H1 (cell line): ENCODE measurements around the gene MAGOH. TPM values are rescaled to one million over a fixed set of nuclear protein-coding genes. Genes with fewer than 3 reads are reported as not detected.
A peak's percentile ranks its signal among the peaks of the same experiment; 100 is the strongest.

ENCODE experiments used
- CTCF ChIA-PET: fragments of 300-600 bp; sonication (Branson Sonifier 250); formaldehyde crosslinking; loops from one replicate; lab custom pipeline; 2021; ENCODE audit not compliant: partially characterized antibody; lab: Charles Lee
- POLR2A ChIA-PET: fragments of 300-600 bp; sonication (Branson Sonifier 250); formaldehyde crosslinking; loops from one replicate; lab custom pipeline; 2021; ENCODE audit warnings: inconsistent platforms; ENCODE audit not compliant: partially characterized antibody; lab: Charles Lee
- DNase-seq, 2 experiments: peaks; one replicate each; pipeline versions ENCODE4 v3.0.0 to v3.0.0-alpha.2; 2010 to 2022; ENCODE audit warnings: low spot score in 2 of 2, low read depth in 1 of 2, mixed read lengths in 1 of 2
- FAIRE-seq: peaks from 2 replicates; lab custom pipeline; 2011; peaks lifted over from hg19 to GRCh38; lab: Jason Lieb, UNC
- H2AFZ ChIP-seq: 2 replicates; pipeline ENCODE4 v1.8.1; 2012; ENCODE audit warnings: low read length, inconsistent platforms
- H2AK5ac ChIP-seq: 2 replicates; pipeline ENCODE4 v1.6.1; 2013; ENCODE audit warnings: low read depth, low read length
- H2BK120ac ChIP-seq: replicated peaks from 2 replicates; pipeline ENCODE3; 2013; ENCODE audit warnings: low read depth, low read length, inconsistent platforms
- H2BK12ac ChIP-seq: 2 replicates; pipeline ENCODE4 v1.6.1; 2013; ENCODE audit warnings: low read depth, low read length
- H2BK15ac ChIP-seq: 2 replicates; pipeline ENCODE4 v1.6.1; 2013; ENCODE audit warnings: low read length
- H2BK20ac ChIP-seq: 2 replicates; pipeline ENCODE4 v1.6.1; 2013; ENCODE audit warnings: low read length
- H2BK5ac ChIP-seq: 2 replicates; pipeline ENCODE4 v1.6.1; 2013; ENCODE audit warnings: low read depth, low read length
- H3K14ac ChIP-seq: 2 replicates; pipeline ENCODE4 v1.6.1; 2013; ENCODE audit warnings: inconsistent platforms; ENCODE audit not compliant: insufficient read length
- H3K18ac ChIP-seq: 2 replicates; pipeline ENCODE4 v1.6.1; 2013; ENCODE audit warnings: low read length; ENCODE audit errors: extremely low read depth
- H3K23ac ChIP-seq: 2 replicates; pipeline ENCODE4 v1.6.1; 2013; ENCODE audit warnings: inconsistent platforms; ENCODE audit not compliant: insufficient read length
- H3K23me2 ChIP-seq: 2 replicates; pipeline ENCODE4 v1.6.1; 2013; ENCODE audit warnings: low read depth, low read length
- H3K27ac ChIP-seq: 2 replicates; pipeline ENCODE4 v1.6.1; 2011; ENCODE audit warnings: low read depth, low read length, inconsistent platforms
- H3K27me3 ChIP-seq, 4 experiments: replicated peaks in 1 of 4; 1 replicate in 1 of 4; 2 replicates in 3 of 4; pipeline versions ENCODE4 v1.6.1 to v1.8.1; 2011 to 2013; ENCODE audit warnings: low read length in 3 of 4, mild to moderate bottlenecking in 3 of 4, inconsistent platforms in 2 of 4, mixed read lengths in 2 of 4, moderate library complexity in 1 of 4; ENCODE audit not compliant: control insufficient read depth in 3 of 4, insufficient read depth in 3 of 4; ENCODE audit errors: extremely low read depth in 1 of 4
- H3K36me3 ChIP-seq, 4 experiments: 2 replicates each; pipeline versions ENCODE4 v1.6.1 to v1.8.1; 2011 to 2013; ENCODE audit warnings: mild to moderate bottlenecking in 4 of 4, low read length in 3 of 4, moderate library complexity in 2 of 4, control low read depth in 1 of 4, inconsistent platforms in 1 of 4; ENCODE audit not compliant: insufficient read depth in 4 of 4, control insufficient read depth in 2 of 4
- H3K4ac ChIP-seq: replicated peaks from 2 replicates; pipeline ENCODE3; 2013; ENCODE audit warnings: low read length, low read depth, mixed read lengths, inconsistent platforms; ENCODE audit not compliant: insufficient read length
- H3K4me1 ChIP-seq, 4 experiments: replicated peaks in 1 of 4; 1 replicate in 1 of 4; 2 replicates in 3 of 4; pipeline versions ENCODE4 v1.6.1 to v1.8.1; 2011 to 2013; ENCODE audit warnings: low read length in 3 of 4, inconsistent platforms in 2 of 4, mixed read lengths in 1 of 4; ENCODE audit not compliant: insufficient read depth in 4 of 4, control insufficient read depth in 3 of 4
- H3K4me2 ChIP-seq, 2 experiments: 2 replicates each; pipeline versions ENCODE4 v1.6.1 to v1.8.1; 2011 to 2013; ENCODE audit warnings: low read depth in 2 of 2, low read length in 2 of 2, control low read depth in 1 of 2, inconsistent platforms in 1 of 2, mild to moderate bottlenecking in 1 of 2; ENCODE audit not compliant: insufficient read depth in 1 of 2
- H3K4me3 ChIP-seq, 4 experiments: fragments of 200-600, 300-600 bp in 1 of 4; sonication (generic), shearing (Covaris generic), sonication (Bioruptor Twin) in 1 of 4; 2 replicates each; pipeline versions ENCODE4 v1.5.1 to v1.8.1; 2011 to 2016; ENCODE audit warnings: low read length in 4 of 4, low read depth in 3 of 4, control low read depth in 2 of 4, inconsistent platforms in 2 of 4, mild to moderate bottlenecking in 2 of 4, mixed read lengths in 1 of 4, moderate library complexity in 1 of 4; ENCODE audit not compliant: insufficient read depth in 2 of 4; ENCODE audit errors: extremely low read depth in 1 of 4
- H3K56ac ChIP-seq: replicated peaks from 2 replicates; pipeline ENCODE3; 2013; ENCODE audit warnings: low read depth, mild to moderate bottlenecking, mixed read lengths, low read length, inconsistent platforms; ENCODE audit not compliant: insufficient read length
- H3K79me1 ChIP-seq: 2 replicates; pipeline ENCODE4 v1.6.1; 2013; ENCODE audit warnings: low read depth, low read length, control low read depth
- H3K79me2 ChIP-seq, 2 experiments: 2 replicates each; pipeline versions ENCODE4 v1.6.1 to v1.8.1; 2012 to 2013; ENCODE audit warnings: low read length in 2 of 2, mild to moderate bottlenecking in 2 of 2, inconsistent platforms in 1 of 2; ENCODE audit not compliant: insufficient read depth in 2 of 2, control insufficient read depth in 1 of 2
- H3K9ac ChIP-seq, 4 experiments: replicated peaks in 1 of 4; 1 replicate in 1 of 4; 2 replicates in 3 of 4; pipeline versions ENCODE4 v1.6.1 to v1.8.1; 2011 to 2013; ENCODE audit warnings: low read depth in 3 of 4, low read length in 3 of 4, control low read depth in 2 of 4, mild to moderate bottlenecking in 2 of 4, moderate library complexity in 2 of 4, inconsistent platforms in 1 of 4; ENCODE audit errors: extremely low read depth in 1 of 4
- H3K9me3 ChIP-seq, 2 experiments: 2 replicates each; pipeline versions ENCODE4 v1.6.1 to v1.8.1; 2012 to 2013; ENCODE audit warnings: mild to moderate bottlenecking in 2 of 2, moderate library complexity in 2 of 2, control low read depth in 1 of 2, inconsistent platforms in 1 of 2, low read depth in 1 of 2, low read length in 1 of 2, mixed read lengths in 1 of 2; ENCODE audit not compliant: insufficient read depth in 2 of 2
- H4K20me1 ChIP-seq, 2 experiments: replicated peaks in 1 of 2; 2 replicates each; pipeline versions ENCODE3 to v1.8.1; 2011 to 2013; ENCODE audit warnings: inconsistent platforms in 2 of 2, low read length in 2 of 2, mild to moderate bottlenecking in 1 of 2; ENCODE audit not compliant: insufficient read depth in 2 of 2, control insufficient read depth in 1 of 2
- H4K5ac ChIP-seq: 2 replicates; pipeline ENCODE4 v1.6.1; 2013; ENCODE audit warnings: low read length, low read depth, mixed read lengths, inconsistent platforms; ENCODE audit not compliant: insufficient read length
- H4K8ac ChIP-seq: 2 replicates; pipeline ENCODE4 v1.8.0; 2013; ENCODE audit warnings: mild to moderate bottlenecking, moderate library complexity, low read length, inconsistent platforms; ENCODE audit not compliant: insufficient read depth; ENCODE audit errors: extremely low read depth
- H4K91ac ChIP-seq: replicated peaks from 2 replicates; pipeline ENCODE3; 2013; ENCODE audit warnings: low read length, mixed read lengths, inconsistent platforms; ENCODE audit not compliant: insufficient read length
- BRCA1 ChIP-seq: IDR thresholded peaks from 2 replicates; pipeline ENCODE4 v1.6.1; 2012; ENCODE audit warnings: low read depth, low read length, improper control_type of control experiment
- CBX8 ChIP-seq: fragments of 300-800, 300-1000 bp; sonication (generic); IDR thresholded peaks from 2 replicates; pipeline ENCODE4 v1.7.1; 2016; ENCODE audit warnings: low read depth, low read length, borderline replicate concordance
- CREB1 ChIP-seq: IDR thresholded peaks from 2 replicates; pipeline ENCODE4 v1.6.1; 2012; ENCODE audit warnings: inconsistent platforms
- GABPA ChIP-seq: IDR thresholded peaks from 2 replicates; pipeline ENCODE4 v1.6.1; 2011; ENCODE audit warnings: mild to moderate bottlenecking, low read length, moderate library complexity, borderline replicate concordance; ENCODE audit not compliant: insufficient read depth
- HDAC6 ChIP-seq: IDR thresholded peaks from one replicate; pipeline ENCODE4 v1.7.1; 2012; ENCODE audit warnings: low read depth, mild to moderate bottlenecking, inconsistent platforms, low read length, moderate library complexity
- NANOG ChIP-seq: IDR thresholded peaks from 2 replicates; pipeline ENCODE4 v1.6.1; 2011; ENCODE audit warnings: low read length, low read depth, mild to moderate bottlenecking, inconsistent platforms; ENCODE audit not compliant: insufficient read depth, poor library complexity, severe bottlenecking
- POU5F1 ChIP-seq: IDR thresholded peaks from 2 replicates; pipeline ENCODE4 v1.6.1; 2011; ENCODE audit warnings: low read depth, mild to moderate bottlenecking, low read length, moderate library complexity
- SIN3A ChIP-seq, 2 experiments: IDR thresholded peaks in 1 of 2; conservative IDR thresholded peaks in 1 of 2; 2 replicates each; pipeline ENCODE4 v1.6.1; 2011 to 2012; ENCODE audit warnings: low read length in 2 of 2, improper control_type of control experiment in 1 of 2, low read depth in 1 of 2, mild to moderate bottlenecking in 1 of 2
- SUZ12 ChIP-seq: fragments of 200-600 bp; sonication (generic); IDR thresholded peaks from 2 replicates; pipeline ENCODE4 v1.6.1; 2012; ENCODE audit warnings: mild to moderate bottlenecking, inconsistent platforms, low read length, moderate library complexity, mixed read lengths
- TEAD4 ChIP-seq: IDR thresholded peaks from 2 replicates; pipeline ENCODE4 v1.6.1; 2012; ENCODE audit warnings: low read depth, low read length, inconsistent platforms, mixed read lengths
- WGBS, 2 experiments: shearing (Covaris generic) in 1 of 2; methylation state at CpG; one replicate each; pipeline versions ENCODE4 v1.1.6 to v1.1.7; 2013 to 2015; ENCODE audit warnings: low lambda C conversion rate in 2 of 2, mixed read lengths in 2 of 2, inconsistent platforms in 1 of 2, low coverage in 1 of 2, missing lambda C conversion rate in 1 of 2; ENCODE audit not compliant: insufficient replicate concordance in 2 of 2, insufficient coverage in 1 of 2, insufficient read length in 1 of 2; ENCODE audit errors: extremely low coverage in 1 of 2, missing lambda C conversion rate in 1 of 2; 5-methylcytosine and 5-hydroxymethylcytosine counted together
- polyA plus RNA-seq, 7 experiments: library from polyadenylated mRNA; depleted of rRNA in 3 of 7; stranded (reverse) in 5 of 7; unstranded in 2 of 7; fragments of >200 nt in 5 of 7; fragments of 200-250 nt in 2 of 7; gene quantifications; 1 replicate in 5 of 7; 2 replicates in 1 of 7; 4 replicates in 1 of 7; pipeline versions ENCODE4 v1.2.1 to v1.2.3, GENCODE V29; 2011 to 2013; ENCODE audit warnings: missing spikeins in 2 of 7, mixed read lengths in 2 of 7
- total RNA-seq: library from RNA; stranded (reverse); fragmentation: NEBNext Ultra II Directional; extraction: Animal tissue kit (Norgen Biotek cat#: 25700); gene quantifications from 2 replicates; pipeline ENCODE4 v1.2.1, GENCODE V29; 2021
- TF ChIP-seq, protein P1 (sequence below), 3 experiments: IDR thresholded peaks; 1 replicate in 2 of 3; 2 replicates in 1 of 3; pipeline versions ENCODE4 v1.5.1 to v1.6.1; 2011; ENCODE audit warnings: low read length in 3 of 3, mild to moderate bottlenecking in 3 of 3, inconsistent platforms in 2 of 3, low read depth in 1 of 3, moderate library complexity in 1 of 3; ENCODE audit not compliant: insufficient read depth in 1 of 3; ENCODE audit errors: control extremely low read depth in 1 of 3

Gene MAGOH
- total and polyA plus RNA-seq, 2 of the 8 experiments (the other 6 are each of a cell fraction or from before 2014, with no cell fraction given): 46.9 to 74.3 TPM

DNA sequence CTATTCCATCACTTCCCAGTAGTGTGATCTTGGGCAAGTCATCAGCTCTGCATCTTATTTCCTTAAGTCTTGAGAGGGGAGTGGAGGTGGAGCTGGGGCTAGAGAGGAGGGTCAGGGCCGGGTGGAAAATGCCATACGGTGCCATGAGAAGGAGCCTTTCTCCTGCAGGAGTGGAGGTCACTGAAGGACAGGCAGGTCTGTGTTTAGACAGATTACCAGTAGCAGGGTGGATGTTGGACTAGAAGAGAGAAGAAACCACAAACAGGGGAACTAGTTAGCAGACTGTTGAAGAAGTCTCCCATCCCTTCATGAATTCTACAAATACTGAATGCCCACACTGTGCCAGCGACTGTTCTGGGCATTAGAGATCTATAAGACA lies 55.6 kb downstream of the MAGOH start:
- no peak overlapping the region for H3K4me2 ChIP-seq
- no peak overlapping the region for H3K14ac ChIP-seq
- no peaks in the 10 kb centered on the region for H4K20me1 ChIP-seq
- DNase-seq (no peak), FAIRE-seq (no peak)
- H3K56ac ChIP-seq: no peak overlapping the region
- no peak overlapping the region for H4K5ac ChIP-seq
- no peak overlapping the region for H3K4me3 ChIP-seq
- H3K9ac ChIP-seq: no peak overlapping the region
- peak overlapping the region; percentile 28 for H2BK20ac ChIP-seq
- no peak overlapping the region for H2BK120ac ChIP-seq
- no peaks in the 10 kb centered on the region for H3K79me1 ChIP-seq
- H3K4me1 ChIP-seq: no peaks in the 10 kb centered on the region; a peak in 1 of 7 replicates
- no peaks in the 10 kb centered on the region for H3K9me3 ChIP-seq
- no peak overlapping the region for H3K4ac ChIP-seq
- no peak overlapping the region for H4K91ac ChIP-seq
- WGBS, 2 experiments: 84% methylated on average over 3 of the region's 3 CpGs; no CpG with 5 or more reads in 1 of the 2 experiments
- H3K18ac ChIP-seq: no peak overlapping the region
- H2BK12ac ChIP-seq: peak overlapping the region; percentile 52; the same call in 1 of the 2 replicates
- H3K27me3 ChIP-seq: no peaks in the 10 kb centered on the region; a peak in 3 of 7 replicates
- no peaks in the 10 kb centered on the region for H3K23me2 ChIP-seq
- no peak overlapping the region for H2BK5ac ChIP-seq
- ChIA-PET CTCF (interaction anchor here (0.7 to 3.2 kb wide), 33 partner anchors 10 to 348 kb away, joined by 3 to 31 read pairs (median 4); no protein-coding TSS in a partner anchor), POLR2A (interaction anchor here (0.6 kb wide), 1 partner anchor 260 kb away, joined by 3 read pairs; no protein-coding TSS in a partner anchor)
- no peaks in the 10 kb centered on the region for H3K79me2 ChIP-seq
- H2BK15ac ChIP-seq: peak overlapping the region; percentile 95; the same call in 1 of the 2 replicates
- H2AK5ac ChIP-seq: no peak overlapping the region; the same call in 1 of the 2 replicates
- H2AFZ ChIP-seq: no peak overlapping the region
- no peaks in the 10 kb centered on the region for H3K36me3 ChIP-seq
- H3K27ac ChIP-seq: no peak overlapping the region
- H3K23ac ChIP-seq: no peak overlapping the region
- no peak overlapping the region for H4K8ac ChIP-seq
- no peak for TF ChIP-seq CREB1
- TF ChIP-seq, protein P1, sequence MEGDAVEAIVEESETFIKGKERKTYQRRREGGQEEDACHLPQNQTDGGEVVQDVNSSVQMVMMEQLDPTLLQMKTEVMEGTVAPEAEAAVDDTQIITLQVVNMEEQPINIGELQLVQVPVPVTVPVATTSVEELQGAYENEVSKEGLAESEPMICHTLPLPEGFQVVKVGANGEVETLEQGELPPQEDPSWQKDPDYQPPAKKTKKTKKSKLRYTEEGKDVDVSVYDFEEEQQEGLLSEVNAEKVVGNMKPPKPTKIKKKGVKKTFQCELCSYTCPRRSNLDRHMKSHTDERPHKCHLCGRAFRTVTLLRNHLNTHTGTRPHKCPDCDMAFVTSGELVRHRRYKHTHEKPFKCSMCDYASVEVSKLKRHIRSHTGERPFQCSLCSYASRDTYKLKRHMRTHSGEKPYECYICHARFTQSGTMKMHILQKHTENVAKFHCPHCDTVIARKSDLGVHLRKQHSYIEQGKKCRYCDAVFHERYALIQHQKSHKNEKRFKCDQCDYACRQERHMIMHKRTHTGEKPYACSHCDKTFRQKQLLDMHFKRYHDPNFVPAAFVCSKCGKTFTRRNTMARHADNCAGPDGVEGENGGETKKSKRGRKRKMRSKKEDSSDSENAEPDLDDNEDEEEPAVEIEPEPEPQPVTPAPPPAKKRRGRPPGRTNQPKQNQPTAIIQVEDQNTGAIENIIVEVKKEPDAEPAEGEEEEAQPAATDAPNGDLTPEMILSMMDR (IDR thresholded peaks at IDR 0.05; ENCODE audit: control extremely low read depth in 1 of 3, insufficient read depth in 1 of 3, low read depth in 1 of 3, low read length in 3 of 3): no peak
- TF ChIP-seq SIN3A (conservative IDR thresholded peaks at IDR 0.05 in 1 of 2, IDR thresholded peaks at IDR 0.05 in 1 of 2; ENCODE audit: low read depth in 1 of 2, low read length in 2 of 2): no peak
- TF ChIP-seq BRCA1: no peak
- TF ChIP-seq HDAC6: no peak
- TF ChIP-seq POU5F1: no peak
- no peak for TF ChIP-seq GABPA
- TF ChIP-seq CBX8: no peak
- TF ChIP-seq TEAD4: no peak
- TF ChIP-seq SUZ12: no peak
- no peak for TF ChIP-seq NANOG
- TF ChIP-seq, all 59 proteins: peak for 0
